K562 (cell line): ENCODE data around the gene ZBTB8A. TPM values are rescaled to one million over a fixed set of nuclear protein-coding genes. Genes with fewer than 3 reads are reported as not detected.

Source experiments
- CHD1 ChIP-seq: fragments of 200-600 bp; sonication (generic); IDR thresholded peaks from one replicate; pipeline ENCODE4 v1.6.1; 2012; ENCODE audit warnings: mild to moderate bottlenecking, moderate library complexity, low read length, inconsistent platforms
- ESRRB ChIP-seq: fragments of 250-450 bp; sonication (Bioruptor Pico); IDR thresholded peaks from 2 replicates; pipeline ENCODE4 v1.5.0; 2020; ENCODE audit warnings: mild to moderate bottlenecking, moderate library complexity, borderline replicate concordance
- HDAC2 ChIP-seq: fragments of 450-650 bp; IDR thresholded peaks from 2 replicates; pipeline ENCODE4 v1.6.1; 2016; ENCODE audit warnings: mild to moderate bottlenecking
- HDAC8 ChIP-seq: fragments of 450-650 bp; IDR thresholded peaks from 2 replicates; pipeline ENCODE4 v1.6.1; 2016; ENCODE audit warnings: mild to moderate bottlenecking, missing genetic modification characterization, moderate library complexity, missing compliant biosample characterization
- KDM1A ChIP-seq, 2 experiments: fragments of 450-650 bp; IDR thresholded peaks; 2 replicates each; pipeline ENCODE4 v1.6.1; 2016; ENCODE audit warnings: mild to moderate bottlenecking in 2 of 2
- LARP7 ChIP-seq: fragments of 450-650 bp; IDR thresholded peaks from 2 replicates; pipeline ENCODE4 v1.6.1; 2016
- MEF2D ChIP-seq: conservative IDR thresholded peaks from 2 replicates; pipeline ENCODE4 v1.6.1; 2016; ENCODE audit warnings: low read depth, missing genetic modification characterization, missing compliant biosample characterization
- MIER1 ChIP-seq: fragments of 450-650 bp; IDR thresholded peaks from 2 replicates; pipeline ENCODE4 v1.6.1; 2016; ENCODE audit warnings: antibody characterized with exemption, mild to moderate bottlenecking, low read depth
- PPARD ChIP-seq: fragments of 250-450 bp; sonication (Bioruptor Pico); IDR thresholded peaks from 2 replicates; pipeline ENCODE4 v1.8.0; 2022; ENCODE audit warnings: inconsistent platforms, mild to moderate bottlenecking, moderate library complexity
- RCOR1 ChIP-seq, 2 experiments: IDR thresholded peaks; 2 replicates each; pipeline ENCODE4 v1.6.1; 2012; ENCODE audit warnings: low read depth in 2 of 2, low read length in 2 of 2, borderline replicate concordance in 1 of 2, improper control_type of control experiment in 1 of 2
- ZNF766 ChIP-seq: fragments of 200-800 bp; sonication (Bioruptor generic); conservative IDR thresholded peaks from 2 replicates; pipeline ENCODE4 v1.6.1; 2016; ENCODE audit warnings: missing genetic modification characterization, missing compliant biosample characterization
- polyA plus RNA-seq, 8 experiments: library from polyadenylated mRNA; depleted of rRNA in 4 of 8; stranded (reverse) in 5 of 8; unstranded in 3 of 8; fragments of >200 nt; fragmentation: Nextera tagmentation in 2 of 8; fragmentation: Illumina TruSeq in 1 of 8; extraction: Ambion mirVana in 2 of 8; extraction: Trizol in 1 of 8; gene quantifications; 2 replicates each; pipeline versions ENCODE4 v1.2.1 to v1.2.3, GENCODE V29; 2011 to 2014; ENCODE audit warnings: inconsistent platforms in 1 of 8, missing spikeins in 1 of 8
- total RNA-seq, 7 experiments: library from RNA; depleted of rRNA in 6 of 7; stranded (reverse); fragments of >200 nt in 6 of 7; fragmentation: Illumina TruSeq in 2 of 7; extraction: Trizol in 2 of 7; gene quantifications; 2 replicates each; pipeline versions ENCODE4 v1.2.1 to v1.2.3, GENCODE V29; 2011 to 2021; ENCODE audit warnings: low replicate concordance in 1 of 7
- TF ChIP-seq, protein P1 (sequence below): conservative IDR thresholded peaks from 2 replicates; pipeline ENCODE4 v1.6.1; 2011; ENCODE audit warnings: low read depth, mild to moderate bottlenecking, low read length; ENCODE audit not compliant: control insufficient read depth
- TF ChIP-seq, protein P2 (sequence below): fragments of 250-450 bp; sonication (Bioruptor Pico); IDR thresholded peaks from 2 replicates; pipeline ENCODE4 v1.9.0; 2021; ENCODE audit warnings: mild to moderate bottlenecking
- TF ChIP-seq, protein P3 (sequence below): fragments of 450-650 bp; formaldehyde crosslinking; IDR thresholded peaks from 2 replicates; pipeline ENCODE4 v1.4.0; 2022; ENCODE audit warnings: missing genetic modification characterization

Gene ZBTB8A
- total and polyA plus RNA-seq, 9 of the 15 experiments (the other 6 are each of a cell fraction or from before 2014, with no cell fraction given), result 0.01 to 0.64 (median 0.09) TPM

DNA sequence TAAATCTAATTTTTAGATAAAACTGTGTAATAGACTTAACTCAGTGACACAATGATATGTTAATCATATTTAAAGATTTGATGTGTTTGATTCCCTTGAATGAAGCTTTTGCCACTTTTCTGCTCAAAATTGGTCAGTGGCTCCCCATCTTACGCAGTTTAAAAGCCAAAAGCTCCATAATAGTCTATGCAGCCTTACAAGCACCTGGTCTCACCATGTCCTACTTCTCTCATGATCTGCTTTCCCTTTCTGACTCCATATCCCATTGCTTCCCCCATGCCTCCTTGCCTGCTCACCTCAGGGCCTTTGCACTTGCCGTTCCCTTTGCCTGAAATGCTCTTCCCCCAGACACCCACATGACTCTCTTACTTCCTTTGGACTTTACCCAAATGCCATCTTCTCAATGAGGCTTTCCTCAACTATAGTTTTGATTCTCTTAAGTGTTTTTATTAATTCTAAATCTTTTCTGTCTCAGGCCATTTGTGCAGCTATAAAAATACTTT, 1.9 kb downstream of the ZBTB8A start (continued):
- TF ChIP-seq KDM1A (IDR thresholded peaks at IDR 0.05) (peak; percentile 36 to 42; a peak in 1 of 4 replicates), ESRRB (CRISPR knock-in tag) (no peak), HDAC8 (tag) (no peak), CHD1 (no peak), MIER1 (no peak), PPARD (no peak), HDAC2 (0 out of 2 replicates have a peak, but pooled peaks have one; percentile 46), MEF2D (tag) (no peak), RCOR1 (IDR thresholded peaks at IDR 0.05; ENCODE audit: borderline replicate concordance in 1 of 2, low read depth in 2 of 2, low read length in 2 of 2) (0 out of 4 replicates have a peak, but pooled peaks of 1 of the 2 experiments have one; percentile 17), LARP7 (no peak), ZNF766 (CRISPR knock-in tag) (no peak)
- TF ChIP-seq, protein P1, sequence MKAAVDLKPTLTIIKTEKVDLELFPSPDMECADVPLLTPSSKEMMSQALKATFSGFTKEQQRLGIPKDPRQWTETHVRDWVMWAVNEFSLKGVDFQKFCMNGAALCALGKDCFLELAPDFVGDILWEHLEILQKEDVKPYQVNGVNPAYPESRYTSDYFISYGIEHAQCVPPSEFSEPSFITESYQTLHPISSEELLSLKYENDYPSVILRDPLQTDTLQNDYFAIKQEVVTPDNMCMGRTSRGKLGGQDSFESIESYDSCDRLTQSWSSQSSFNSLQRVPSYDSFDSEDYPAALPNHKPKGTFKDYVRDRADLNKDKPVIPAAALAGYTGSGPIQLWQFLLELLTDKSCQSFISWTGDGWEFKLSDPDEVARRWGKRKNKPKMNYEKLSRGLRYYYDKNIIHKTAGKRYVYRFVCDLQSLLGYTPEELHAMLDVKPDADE, result no peak
- TF ChIP-seq, protein P2, sequence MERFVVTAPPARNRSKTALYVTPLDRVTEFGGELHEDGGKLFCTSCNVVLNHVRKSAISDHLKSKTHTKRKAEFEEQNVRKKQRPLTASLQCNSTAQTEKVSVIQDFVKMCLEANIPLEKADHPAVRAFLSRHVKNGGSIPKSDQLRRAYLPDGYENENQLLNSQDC, result no peak
- TF ChIP-seq, protein P3, sequence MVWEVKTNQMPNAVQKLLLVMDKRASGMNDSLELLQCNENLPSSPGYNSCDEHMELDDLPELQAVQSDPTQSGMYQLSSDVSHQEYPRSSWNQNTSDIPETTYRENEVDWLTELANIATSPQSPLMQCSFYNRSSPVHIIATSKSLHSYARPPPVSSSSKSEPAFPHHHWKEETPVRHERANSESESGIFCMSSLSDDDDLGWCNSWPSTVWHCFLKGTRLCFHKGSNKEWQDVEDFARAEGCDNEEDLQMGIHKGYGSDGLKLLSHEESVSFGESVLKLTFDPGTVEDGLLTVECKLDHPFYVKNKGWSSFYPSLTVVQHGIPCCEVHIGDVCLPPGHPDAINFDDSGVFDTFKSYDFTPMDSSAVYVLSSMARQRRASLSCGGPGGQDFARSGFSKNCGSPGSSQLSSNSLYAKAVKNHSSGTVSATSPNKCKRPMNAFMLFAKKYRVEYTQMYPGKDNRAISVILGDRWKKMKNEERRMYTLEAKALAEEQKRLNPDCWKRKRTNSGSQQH (CRISPR knock-in tag), result no peak
